WERI-Rb-1 (cell line): ENCODE data around the gene C16orf96.

Experiments
- DNase-seq: peaks from one replicate; pipeline ENCODE4 v3.0.0-alpha.2; 2020
- H3K27ac ChIP-seq: fragments of 250-450 bp; sonication (Bioruptor Pico); 2 replicates; pipeline ENCODE4 v1.5.1; 2020; ENCODE audit warnings: mild to moderate bottlenecking, moderate library complexity
- H3K27me3 ChIP-seq: fragments of 250-450 bp; sonication (Bioruptor Pico); 2 replicates; pipeline ENCODE4 v1.5.1; 2021; ENCODE audit warnings: mild to moderate bottlenecking, low read depth, moderate library complexity; ENCODE audit not compliant: insufficient read depth, severe bottlenecking
- H3K36me3 ChIP-seq: fragments of 250-450 bp; sonication (Bioruptor Pico); 2 replicates; pipeline ENCODE4 v1.5.1; 2020; ENCODE audit warnings: mild to moderate bottlenecking, moderate library complexity
- H3K4me3 ChIP-seq: 2 replicates; pipeline ENCODE4 v1.5.1; 2011; ENCODE audit warnings: low read depth, mild to moderate bottlenecking, control low read depth, low read length
- H3K9me3 ChIP-seq: fragments of 250-450 bp; sonication (Bioruptor Pico); 2 replicates; pipeline ENCODE4 v1.5.1; 2021; ENCODE audit warnings: mild to moderate bottlenecking, moderate library complexity; ENCODE audit not compliant: severe bottlenecking
- CTCF ChIP-seq: IDR thresholded peaks from 2 replicates; pipeline ENCODE4 v1.5.1; 2011; ENCODE audit warnings: low read depth, mild to moderate bottlenecking, control low read depth, inconsistent platforms, low read length

The C16orf96 gene

GRCh38 chr16:4616047-4616811 is 60.1 kb downstream of the C16orf96 start:
- TF ChIP-seq CTCF: peak; percentile 59
- peak; percentile 99 for DNase-seq
- Histone ChIP-seq H3K27ac (peak overlapping the region; percentile 98), H3K36me3 (peaks cover 1% of the 10 kb centered on the region; the same call in 1 of the 2 replicates), H3K4me3 (peak overlapping the region; percentile 45), H3K27me3 (no peaks in the 10 kb centered on the region), H3K9me3 (no peaks in the 10 kb centered on the region)

- no peaks in the 10 kb centered on the region for H3K36me3 ChIP-seq
- H3K27me3 ChIP-seq: no peaks in the 10 kb centered on the region
- TF ChIP-seq CTCF: no peak
- peak overlapping the region; percentile 98 for H3K27ac ChIP-seq
- H3K4me3 ChIP-seq: no peak overlapping the region
- DNase-seq: no peak
- H3K9me3 ChIP-seq: no peaks in the 10 kb centered on the region
These were observed 61.7 kb downstream of the C16orf96 start for GRCh38 chr16:4617880-4618279.

- H3K9me3 ChIP-seq: no peaks in the 10 kb centered on the region
- H3K27ac ChIP-seq: peak overlapping the region; percentile 98
- H3K27me3 ChIP-seq: no peaks in the 10 kb centered on the region
- no peaks in the 10 kb centered on the region for H3K36me3 ChIP-seq
- no peak overlapping the region for H3K4me3 ChIP-seq
- peak; percentile 75 for DNase-seq
- 0 out of 2 replicates have a peak, but pooled peaks have one; percentile 8 for TF ChIP-seq CTCF
These were observed 62.7 kb downstream of the C16orf96 start for GRCh38 chr16:4618645-4619418.

GRCh38 chr16:4623593-4623992 is 67.5 kb downstream of the C16orf96 start:
- Histone ChIP-seq H3K27me3 (no peaks in the 10 kb centered on the region), H3K36me3 (peaks cover 8% of the 10 kb centered on the region), H3K9me3 (no peaks in the 10 kb centered on the region), H3K4me3 (no peak overlapping the region), H3K27ac (no peak overlapping the region)
- no peak for DNase-seq
- no peak for TF ChIP-seq CTCF

DNA sequence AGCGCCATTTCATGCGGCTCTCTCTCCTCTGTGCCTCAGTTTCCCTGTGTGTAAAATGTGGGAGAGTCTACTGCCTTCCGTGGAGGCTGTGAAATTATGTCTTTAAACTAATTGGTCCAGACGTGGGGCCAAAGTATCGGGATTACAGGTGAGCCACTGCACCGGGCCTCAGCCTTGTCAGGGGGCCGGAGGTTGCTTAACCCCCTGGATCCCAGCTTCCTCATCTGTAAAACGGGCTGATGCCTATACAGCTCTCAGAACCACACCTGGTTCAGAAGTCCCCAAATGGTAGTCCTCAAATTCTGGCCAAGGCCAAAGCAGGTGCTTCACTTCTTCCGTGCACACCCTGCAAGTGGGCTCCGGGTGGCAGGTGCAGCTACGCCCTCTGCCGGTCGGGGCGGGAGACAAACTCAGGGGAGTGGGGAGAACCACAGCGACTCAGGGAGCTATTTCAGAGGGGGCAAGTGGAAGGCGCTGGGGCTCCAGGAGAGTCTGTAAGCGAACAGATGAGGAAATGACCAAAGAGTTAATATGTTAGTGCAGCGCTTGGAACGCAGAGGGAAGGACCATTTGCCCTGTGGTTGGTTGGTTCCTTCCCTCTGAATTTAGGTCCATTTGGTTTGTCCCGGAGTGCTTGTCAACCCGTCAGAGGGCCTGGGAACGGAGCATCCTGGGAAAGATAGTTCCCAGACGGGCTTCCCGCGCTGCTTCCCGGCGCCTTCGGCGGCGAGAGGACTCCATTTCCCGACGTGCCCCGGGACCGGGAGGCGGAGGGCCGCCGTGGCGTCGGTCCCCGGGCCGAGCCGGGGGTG is 68.1 kb downstream of the C16orf96 start, which contains the start of gene MGRN1:
TSS of gene MGRN1 (plus strand) at position 812 of the 812 bp plus-strand sequence. CDS start 135 bp downstream, outside the sequence.
- H3K27ac ChIP-seq: peak within 1 kb of the TSS; percentile 95
- peak; percentile 97 for DNase-seq
- no peaks in the 10 kb centered on the region for H3K9me3 ChIP-seq
- no peaks in the 10 kb centered on the region for H3K27me3 ChIP-seq
- TF ChIP-seq CTCF: peak; percentile 93
- peaks cover 9% of the 10 kb centered on the region for H3K36me3 ChIP-seq
- H3K4me3 ChIP-seq: peak within 1 kb of the TSS; percentile 73
